Stimulated activated CD8-positive, alpha-beta memory T cell treated with anti-CD3 and anti-CD28 coated beads, Interleukin-12 subunit alpha, Interleukin-12 subunit beta, amount 100 ng/mL, for 4 hours (primary cell): ENCODE measurements around the gene LRRC43.
"Not testable (repeated sequence)": the region's sequence is repeated elsewhere in the genome, so short reads cannot be mapped to it uniquely, and the experiment has no call there.

Experiments
- DNase-seq: peaks from one replicate; pipeline ENCODE4 v3.0.0-alpha.2; 2020; ENCODE audit warnings: low read depth

LRRC43 gene

DNA sequence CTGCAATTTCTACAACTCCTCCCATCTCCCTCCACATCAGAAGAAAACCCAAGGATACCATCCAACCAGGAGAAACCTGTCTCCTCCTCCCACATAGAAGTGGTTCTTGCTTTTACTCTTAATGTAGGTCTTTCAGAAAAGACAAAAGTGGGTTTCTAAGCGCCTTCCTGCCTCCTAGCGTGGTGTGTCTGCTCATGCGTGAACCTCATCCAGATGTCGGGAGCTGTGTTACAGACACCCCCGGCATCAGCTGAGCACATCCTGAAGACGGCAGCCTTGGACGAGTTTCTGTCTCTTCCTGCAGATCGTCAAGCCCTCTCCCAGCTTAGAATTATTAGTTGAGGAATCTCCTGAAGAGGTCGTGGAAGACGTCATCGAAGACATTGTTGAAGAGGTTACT, 9.5 kb downstream of the LRRC43 start:
- no peak for DNase-seq

DNA sequence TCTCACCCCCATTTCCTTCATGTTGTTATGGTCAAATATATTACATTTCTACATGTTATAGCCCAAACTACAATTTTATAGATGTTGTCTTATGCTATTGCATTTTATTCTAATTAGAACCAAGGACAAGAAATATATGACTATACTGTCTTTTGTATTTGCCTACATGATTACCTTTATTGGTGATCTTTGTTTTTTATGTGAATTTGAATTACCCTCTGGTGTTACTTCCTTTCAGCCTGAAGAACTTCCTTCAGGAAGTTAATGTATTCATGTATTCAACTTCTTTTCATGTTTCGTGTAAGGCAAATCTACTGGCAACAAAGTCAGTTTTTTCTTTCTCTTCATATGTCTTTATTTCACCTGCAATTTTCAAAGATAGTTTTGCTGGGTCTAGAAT, 11.9 kb downstream of the LRRC43 start:
- no peak for DNase-seq

- DNase-seq = no peak
These were observed 12.5 kb downstream of the LRRC43 start for GRCh38 chr12:122195405-122195804.

DNA sequence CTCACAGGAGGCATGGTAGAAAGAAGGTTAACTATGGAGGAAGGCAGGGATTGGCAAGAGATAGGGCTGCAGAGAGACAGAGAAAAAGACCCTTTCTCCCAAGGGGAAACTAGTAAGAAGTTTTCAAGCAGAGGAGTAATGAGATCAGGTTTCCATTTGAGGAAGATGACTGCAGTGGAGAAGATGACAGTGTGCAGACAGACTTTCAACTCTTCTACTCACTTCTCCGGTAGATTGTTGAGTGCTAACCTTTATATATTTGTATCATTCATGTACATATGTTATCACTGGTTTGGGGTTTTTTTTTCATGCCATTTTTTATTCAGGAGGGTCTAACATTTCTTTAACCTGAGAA, 14.7 kb downstream of the LRRC43 start:
- DNase-seq = no peak

DNA sequence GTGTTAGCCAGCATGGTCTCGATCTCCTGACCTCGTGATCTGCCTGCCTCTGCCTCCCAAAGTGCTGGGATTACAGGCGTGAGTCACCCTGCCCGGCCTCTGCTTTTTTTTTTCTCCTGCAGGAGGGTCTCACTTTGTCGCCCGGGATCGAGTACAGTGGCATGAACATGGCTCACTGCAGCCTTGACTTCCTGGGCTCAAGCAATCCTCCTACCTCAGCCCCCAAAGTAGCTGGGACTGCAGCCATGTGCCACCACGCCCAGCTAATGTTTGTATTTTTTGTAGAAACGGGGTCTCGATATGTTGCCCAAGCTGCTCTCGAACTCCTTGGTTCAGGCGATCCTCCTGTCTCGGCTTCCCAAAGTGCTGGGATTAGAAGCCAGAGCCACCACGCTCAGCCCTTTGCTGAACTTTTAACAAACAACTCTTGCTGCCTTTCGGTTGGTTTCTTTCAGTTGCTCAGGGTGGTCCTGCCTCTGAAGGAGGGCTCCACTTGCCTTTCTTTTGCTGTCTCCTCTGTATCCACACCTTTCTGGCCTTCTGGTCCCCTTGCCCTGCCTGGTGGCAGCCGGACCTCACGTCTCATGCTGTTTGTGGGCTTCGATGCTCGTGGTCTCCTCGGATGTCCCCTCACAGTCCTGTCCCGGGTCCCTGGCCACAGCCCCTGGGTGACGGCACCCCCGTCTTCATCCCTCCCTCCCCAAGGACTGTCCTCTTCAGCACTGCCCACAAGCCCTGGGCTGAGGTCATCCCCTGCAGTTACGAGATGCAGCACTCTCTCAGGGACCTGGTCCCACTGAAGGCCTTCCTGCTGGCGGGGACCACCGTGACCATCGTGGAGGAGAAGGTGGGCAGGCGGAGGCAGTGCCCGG, 16.8 kb downstream of the LRRC43 start:
- DNase-seq = no peak

GRCh38 chr12:122200541-122201175, 17.7 kb downstream of the LRRC43 start:
- DNase-seq = no peak

DNA sequence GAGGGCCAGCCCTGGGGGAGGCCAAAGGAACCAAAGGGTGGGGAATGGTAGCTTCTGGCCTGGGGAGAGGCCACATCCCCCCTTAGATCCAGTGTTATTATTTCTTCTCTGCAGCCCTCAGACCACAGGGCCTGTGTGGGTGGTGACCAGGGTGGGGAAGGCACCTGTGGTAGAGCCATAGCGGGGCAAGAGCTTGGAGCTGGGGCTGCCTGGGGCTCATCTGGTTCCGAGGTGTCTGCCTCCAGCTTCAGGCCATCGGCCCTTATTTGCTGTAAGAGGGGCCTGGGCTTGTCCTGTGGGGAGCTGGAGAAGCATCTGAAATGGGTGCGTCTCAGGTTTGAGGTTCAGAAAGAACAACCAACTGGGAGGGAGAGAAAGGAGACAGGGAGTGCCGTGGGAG, 18.5 kb downstream of the LRRC43 start:
- DNase-seq = no peak

GRCh38 chr12:122202017-122202416, 19.1 kb downstream of the LRRC43 start:
- no peak for DNase-seq

GRCh38 chr12:122202811-122203210, 19.9 kb downstream of the LRRC43 start:
- not testable (repeated sequence) for DNase-seq

- peak; percentile 59 for DNase-seq
These were observed 20.6 kb downstream of the LRRC43 start, which contains the start of gene B3GNT4 for GRCh38 chr12:122203301-122204166. B3GNT4 (plus strand) TSS chr12:122203709; CDS start chr12:122204619, 910 bp downstream.

DNA sequence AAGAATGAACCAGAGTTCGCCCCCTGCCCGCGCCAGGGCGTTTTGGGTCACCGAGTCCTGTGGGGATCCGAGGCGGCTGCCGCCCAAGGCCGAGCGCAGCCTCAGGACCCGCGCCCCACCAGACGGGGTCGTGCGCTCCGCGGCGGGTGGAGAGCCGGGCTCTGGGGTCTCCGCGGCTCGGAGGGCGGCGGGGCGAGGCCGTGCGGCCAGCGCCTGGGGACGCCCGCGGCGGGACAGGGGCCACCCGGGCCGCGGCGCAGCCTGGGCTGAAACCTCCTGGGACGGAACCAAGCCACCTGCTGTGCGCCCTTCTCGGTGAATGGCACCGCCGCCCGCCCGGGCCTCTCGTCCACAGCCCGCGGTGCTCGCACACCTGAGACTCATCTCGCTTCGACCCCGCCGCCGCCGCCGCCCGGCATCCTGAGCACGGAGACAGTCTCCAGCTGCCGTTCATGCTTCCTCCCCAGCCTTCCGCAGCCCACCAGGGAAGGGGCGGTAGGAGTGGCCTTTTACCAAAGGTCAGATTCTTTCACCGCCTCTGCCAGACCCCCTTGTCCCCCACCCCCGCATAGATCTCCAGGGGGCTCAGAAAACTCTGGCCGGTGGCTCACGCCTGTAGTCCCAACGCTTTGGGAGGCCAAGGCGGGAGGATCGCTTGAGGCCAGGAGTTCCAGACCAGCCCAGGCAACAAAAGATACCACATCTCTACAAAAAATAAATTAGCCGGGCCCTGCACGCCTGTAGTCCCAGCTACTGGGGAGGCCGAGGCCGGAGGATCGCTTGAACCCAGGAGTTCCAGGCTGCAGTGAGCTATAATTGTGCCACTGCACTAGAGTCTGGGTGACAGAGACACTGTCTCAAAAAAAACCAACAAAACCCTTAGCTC, 21.5 kb downstream of the LRRC43 start:
- no peak for DNase-seq

- no peak for DNase-seq
These were observed 22.4 kb downstream of the LRRC43 start for GRCh38 chr12:122205053-122205925.

- DNase-seq = no peak
These were observed 23.4 kb downstream of the LRRC43 start for GRCh38 chr12:122206111-122206881.

GRCh38 chr12:122206976-122207375, 24.1 kb downstream of the LRRC43 start:
- no peak for DNase-seq

DNA sequence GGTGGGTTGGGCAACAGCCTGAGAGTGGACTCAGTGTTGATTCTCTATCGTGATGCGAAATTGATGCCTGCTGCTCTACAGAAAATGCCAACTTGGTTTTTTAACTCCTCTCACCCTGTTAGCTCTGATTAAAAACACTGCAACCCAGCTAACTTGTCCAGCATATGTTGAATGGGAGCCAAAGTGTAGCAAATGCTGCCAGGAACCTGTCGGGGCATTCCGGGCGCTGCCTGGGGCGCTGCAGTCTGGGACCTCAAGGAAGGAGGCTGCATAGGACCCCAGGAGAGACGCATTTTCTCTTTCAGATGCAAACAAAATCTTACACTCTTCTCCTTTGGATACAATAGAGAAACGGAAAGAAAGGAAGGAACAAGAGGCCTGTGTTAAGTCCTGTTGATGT, 24.5 kb downstream of the LRRC43 start:
- DNase-seq = no peak

DNA sequence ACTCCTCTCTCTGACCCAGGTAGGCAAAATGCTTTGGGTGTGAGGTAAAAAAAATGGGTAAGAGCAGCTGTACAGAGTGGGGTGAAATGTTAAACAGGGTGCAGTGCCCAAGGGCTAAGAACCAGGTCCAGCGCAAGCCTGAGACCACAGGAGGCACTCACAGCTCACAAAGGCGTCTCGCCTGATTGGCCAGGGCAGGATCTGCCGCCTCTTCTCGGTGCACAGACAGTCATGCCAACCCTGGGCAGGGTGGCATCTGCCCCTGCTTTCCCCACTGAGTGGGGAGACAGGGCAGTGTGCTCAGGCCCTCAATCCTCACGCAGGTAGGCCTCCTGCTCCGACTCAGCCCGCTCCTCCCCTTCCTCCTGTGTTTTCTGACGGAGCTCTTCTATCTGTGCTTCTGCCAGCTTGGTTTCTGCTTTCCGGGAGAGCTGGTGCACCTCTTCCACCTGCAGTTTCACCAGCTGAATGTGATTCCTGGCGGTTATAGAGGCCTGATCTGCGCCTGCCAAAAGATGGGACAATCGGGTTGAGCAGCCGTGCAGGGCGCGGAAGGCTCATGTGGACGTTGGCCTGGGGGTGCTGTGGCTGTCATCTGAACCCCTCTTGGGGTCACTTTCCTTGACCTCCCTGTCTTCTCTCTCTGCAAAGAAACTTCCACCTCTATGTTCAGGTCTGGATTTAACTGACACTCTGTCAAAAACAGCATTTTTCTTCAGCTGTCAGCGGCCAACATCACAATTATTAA, 25.3 kb downstream of the LRRC43 start:
- DNase-seq = no peak

DNA sequence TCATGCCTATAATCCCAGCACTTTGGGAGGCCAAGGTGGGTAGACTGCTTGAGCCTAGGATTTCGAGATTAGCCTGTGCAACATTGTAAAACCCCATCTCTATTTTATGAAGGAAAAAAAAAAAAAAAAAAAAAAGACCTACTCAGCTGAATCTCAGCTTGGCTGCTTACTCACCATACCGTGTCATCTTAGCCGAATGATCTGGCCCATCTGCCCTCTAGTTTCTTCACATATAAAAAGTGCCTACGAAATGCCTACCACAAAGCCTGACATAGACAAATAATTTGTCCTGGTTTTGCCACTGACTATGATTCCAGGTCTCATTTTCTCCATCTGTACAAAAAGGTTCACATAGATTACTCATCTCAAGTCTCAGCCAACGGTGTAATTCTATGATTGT, 32.8 kb downstream of the LRRC43 start:
- no peak for DNase-seq

- no peak for DNase-seq
These were observed 33.5 kb downstream of the LRRC43 start for GRCh38 chr12:122216445-122216844.
